CD14-positive monocyte (primary cell): Measurements from ENCODE around the gene GIMAP8. TPM values are rescaled to one million over a fixed set of nuclear protein-coding genes. Genes with fewer than 3 reads are reported as not detected.
A peak's percentile ranks its signal among the peaks of the same experiment; 100 is the strongest.

ENCODE experiments used
- DNase-seq, 3 donors: peaks; one replicate each; pipeline ENCODE4 v3.0.0-alpha.2; 2011 to 2022
- H2AFZ ChIP-seq: 2 replicates; pipeline ENCODE4 v1.6.0; 2012; ENCODE audit warnings: mild to moderate bottlenecking, low read depth, low read length, inconsistent platforms; ENCODE audit not compliant: insufficient read depth, poor library complexity, severe bottlenecking
- H3K27ac ChIP-seq, 2 donors: 1 replicate in 1 of 2; 2 replicates in 1 of 2; pipeline ENCODE4 v1.5.1; 2012 to 2013; ENCODE audit warnings: low read length in 2 of 2, control low read depth in 1 of 2, inconsistent platforms in 1 of 2, low read depth in 1 of 2, mild to moderate bottlenecking in 1 of 2
- H3K27me3 ChIP-seq, 2 donors: one replicate each; pipeline versions ENCODE4 v1.6.0 to v1.6.1; 2011 to 2013; ENCODE audit warnings: low read length in 2 of 2; ENCODE audit not compliant: control insufficient read depth in 2 of 2, insufficient read depth in 2 of 2
- H3K36me3 ChIP-seq, 2 donors: replicated peaks in 1 of 2; 1 replicate in 1 of 2; 2 replicates in 1 of 2; pipeline versions ENCODE4 v1.5.1 to v1.6.1; 2012 to 2013; ENCODE audit warnings: low read length in 2 of 2, control low read depth in 1 of 2, inconsistent platforms in 1 of 2, mild to moderate bottlenecking in 1 of 2; ENCODE audit not compliant: insufficient read depth in 2 of 2, control insufficient read depth in 1 of 2
- H3K4me1 ChIP-seq, 2 donors: 1 replicate in 1 of 2; 2 replicates in 1 of 2; pipeline versions ENCODE4 v1.5.1 to v1.6.1; 2012 to 2013; ENCODE audit warnings: low read length in 2 of 2, control low read depth in 1 of 2, inconsistent platforms in 1 of 2, mild to moderate bottlenecking in 1 of 2, moderate library complexity in 1 of 2; ENCODE audit not compliant: insufficient read depth in 2 of 2, control insufficient read depth in 1 of 2
- H3K4me2 ChIP-seq: replicated peaks from 2 replicates; pipeline ENCODE3; 2012; ENCODE audit warnings: low read length, moderate library complexity, mild to moderate bottlenecking; ENCODE audit not compliant: poor library complexity, severe bottlenecking; ENCODE audit errors: extremely low read depth
- H3K4me3 ChIP-seq, 3 experiments: fragments of 200-600 bp in 1 of 3; sonication (generic) in 1 of 3; replicated peaks in 1 of 3; 1 replicate in 2 of 3; 2 replicates in 1 of 3; pipeline ENCODE4 v1.5.1; 2011 to 2013; ENCODE audit warnings: low read length in 3 of 3, mild to moderate bottlenecking in 3 of 3, control low read depth in 2 of 3, low read depth in 2 of 3, inconsistent platforms in 1 of 3, moderate library complexity in 1 of 3
- H3K79me2 ChIP-seq: 2 replicates; pipeline ENCODE4 v1.6.0; 2012; ENCODE audit warnings: mild to moderate bottlenecking, control low read depth, inconsistent platforms, low read length, moderate library complexity; ENCODE audit not compliant: insufficient read depth
- H3K9ac ChIP-seq: 2 replicates; pipeline ENCODE4 v1.6.0; 2017; ENCODE audit warnings: low read length, mild to moderate bottlenecking; ENCODE audit not compliant: insufficient read depth, poor library complexity, severe bottlenecking
- H3K9me3 ChIP-seq, 2 donors: replicated peaks in 1 of 2; 1 replicate in 1 of 2; 2 replicates in 1 of 2; pipeline versions ENCODE4 v1.5.1 to v1.6.1; 2012 to 2013; ENCODE audit warnings: low read length in 2 of 2, control low read depth in 1 of 2; ENCODE audit not compliant: control insufficient read depth in 1 of 2, insufficient read depth in 1 of 2
- H4K20me1 ChIP-seq: 2 replicates; pipeline ENCODE4 v1.6.0; 2012; ENCODE audit warnings: mild to moderate bottlenecking, low read length, control low read depth, moderate library complexity; ENCODE audit not compliant: insufficient read depth
- H3K27ac Mint-ChIP-seq, 7 donors: one replicate each; pipeline ENCODE4 v1.8.0; 2020; ENCODE audit warnings: mild to moderate bottlenecking in 7 of 7, mixed read lengths in 7 of 7, moderate library complexity in 6 of 7, inconsistent platforms in 2 of 7
- H3K27me3 Mint-ChIP-seq, 3 donors: one replicate each; pipeline ENCODE4 v1.8.0; 2021 to 2022; ENCODE audit warnings: low read depth in 3 of 3, mild to moderate bottlenecking in 3 of 3, mixed read lengths in 3 of 3, moderate library complexity in 3 of 3, inconsistent platforms in 1 of 3
- H3K36me3 Mint-ChIP-seq, 2 donors: one replicate each; pipeline ENCODE4 v1.8.0; 2020; ENCODE audit warnings: mixed read lengths in 2 of 2, inconsistent platforms in 1 of 2, mild to moderate bottlenecking in 1 of 2
- H3K4me1 Mint-ChIP-seq: one replicate; pipeline ENCODE4 v1.8.0; 2020; ENCODE audit warnings: mild to moderate bottlenecking, mixed read lengths
- H3K4me3 Mint-ChIP-seq, 2 donors: one replicate each; pipeline ENCODE4 v1.8.0; 2020; ENCODE audit warnings: mild to moderate bottlenecking in 2 of 2, mixed read lengths in 2 of 2, moderate library complexity in 1 of 2
- H3K9me3 Mint-ChIP-seq, 7 donors: one replicate each; pipeline ENCODE4 v1.8.0; 2020 to 2022; ENCODE audit warnings: mixed read lengths in 7 of 7, mild to moderate bottlenecking in 6 of 7, moderate library complexity in 6 of 7, inconsistent platforms in 2 of 7
- WGBS: methylation state at CpG from one replicate; pipeline ENCODE4 v1.1.5; 2013; ENCODE audit warnings: missing lambda C conversion rate; ENCODE audit not compliant: insufficient coverage; 5-methylcytosine and 5-hydroxymethylcytosine counted together
- intact Hi-C, 2 donors: fragments of 100-400 bp; cut with micrococcal nuclease; formaldehyde crosslinking; loops; one replicate each; pipeline versions ENCODE4 v1.15.0 to v1.15.1; 2023
- polyA plus RNA-seq, 3 donors: library from polyadenylated mRNA; depleted of rRNA in 1 of 3; unstranded in 2 of 3; stranded (reverse) in 1 of 3; fragments of 300-500 nt in 2 of 3; fragments of >200 nt in 1 of 3; fragmentation: Illumina TruSeq in 2 of 3; gene quantifications; 1 replicate in 2 of 3; 2 replicates in 1 of 3; pipeline ENCODE4 v1.2.3, GENCODE V29; 2012 to 2021
- TF ChIP-seq, protein P1 (sequence below): fragments of 200-600 bp; IDR thresholded peaks from one replicate; pipeline ENCODE4 v1.8.0; 2022; ENCODE audit warnings: antibody characterized with exemption, mild to moderate bottlenecking

GIMAP8 gene
- polyA plus RNA-seq, 3 donors = 12.0 to 26.8 (median 22.5) TPM

DNA sequence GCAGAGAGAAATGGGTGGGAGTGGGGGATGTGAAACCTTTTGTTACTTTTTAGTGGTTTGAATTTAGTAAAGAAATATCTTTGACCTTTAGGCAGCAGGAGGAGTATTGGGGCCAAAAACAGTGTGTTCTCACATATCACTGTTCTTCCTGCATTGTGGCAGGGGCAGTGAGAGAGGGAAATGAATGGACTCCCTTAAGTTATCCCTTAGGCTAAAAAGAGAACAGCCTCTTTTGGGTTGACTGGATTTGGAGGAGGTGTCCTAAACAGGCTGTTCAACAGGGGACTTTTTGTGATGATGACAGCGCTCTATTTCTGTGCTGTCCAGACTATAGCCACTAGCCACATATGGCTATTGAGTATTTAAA is 49.0 kb upstream of the GIMAP8 start:
- peaks cover 0 to under 1% (median 0%) of the 10 kb centered on the region in 7 donors for H3K9me3 Mint-ChIP-seq
- TF ChIP-seq, protein P1, sequence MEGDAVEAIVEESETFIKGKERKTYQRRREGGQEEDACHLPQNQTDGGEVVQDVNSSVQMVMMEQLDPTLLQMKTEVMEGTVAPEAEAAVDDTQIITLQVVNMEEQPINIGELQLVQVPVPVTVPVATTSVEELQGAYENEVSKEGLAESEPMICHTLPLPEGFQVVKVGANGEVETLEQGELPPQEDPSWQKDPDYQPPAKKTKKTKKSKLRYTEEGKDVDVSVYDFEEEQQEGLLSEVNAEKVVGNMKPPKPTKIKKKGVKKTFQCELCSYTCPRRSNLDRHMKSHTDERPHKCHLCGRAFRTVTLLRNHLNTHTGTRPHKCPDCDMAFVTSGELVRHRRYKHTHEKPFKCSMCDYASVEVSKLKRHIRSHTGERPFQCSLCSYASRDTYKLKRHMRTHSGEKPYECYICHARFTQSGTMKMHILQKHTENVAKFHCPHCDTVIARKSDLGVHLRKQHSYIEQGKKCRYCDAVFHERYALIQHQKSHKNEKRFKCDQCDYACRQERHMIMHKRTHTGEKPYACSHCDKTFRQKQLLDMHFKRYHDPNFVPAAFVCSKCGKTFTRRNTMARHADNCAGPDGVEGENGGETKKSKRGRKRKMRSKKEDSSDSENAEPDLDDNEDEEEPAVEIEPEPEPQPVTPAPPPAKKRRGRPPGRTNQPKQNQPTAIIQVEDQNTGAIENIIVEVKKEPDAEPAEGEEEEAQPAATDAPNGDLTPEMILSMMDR = no peak
- peaks cover 19 to 25% of the 10 kb centered on the region in 2 donors for H3K4me1 ChIP-seq
- no CpG with 5 or more reads among the region's 1 CpG for WGBS
- DNase-seq = no peak
- peaks cover 10 to 22% of the 10 kb centered on the region in 2 donors for H3K36me3 ChIP-seq
- no peak overlapping the region for H3K4me2 ChIP-seq
- H4K20me1 ChIP-seq = no peaks in the 10 kb centered on the region
- no peak overlapping the region for H2AFZ ChIP-seq
- no peaks in the 10 kb centered on the region for H3K27me3 ChIP-seq
- H3K9me3 ChIP-seq = no peaks in the 10 kb centered on the region
- H3K9ac ChIP-seq = no peak overlapping the region
- H3K36me3 Mint-ChIP-seq = peaks cover 19 to 20% of the 10 kb centered on the region in 2 donors
- H3K4me1 Mint-ChIP-seq = peaks cover 21% of the 10 kb centered on the region
- no peak overlapping the region for H3K27ac ChIP-seq
- H3K79me2 ChIP-seq = no peaks in the 10 kb centered on the region
- no peak overlapping the region for H3K4me3 Mint-ChIP-seq
- H3K27ac Mint-ChIP-seq = peak overlapping the region in 2 of 7 donors; percentile 36 to 50
- intact Hi-C loops = no loop called here
- H3K27me3 Mint-ChIP-seq = peaks cover 1 to 5% (median 3%) of the 10 kb centered on the region in 3 donors
- no peak overlapping the region for H3K4me3 ChIP-seq

DNA sequence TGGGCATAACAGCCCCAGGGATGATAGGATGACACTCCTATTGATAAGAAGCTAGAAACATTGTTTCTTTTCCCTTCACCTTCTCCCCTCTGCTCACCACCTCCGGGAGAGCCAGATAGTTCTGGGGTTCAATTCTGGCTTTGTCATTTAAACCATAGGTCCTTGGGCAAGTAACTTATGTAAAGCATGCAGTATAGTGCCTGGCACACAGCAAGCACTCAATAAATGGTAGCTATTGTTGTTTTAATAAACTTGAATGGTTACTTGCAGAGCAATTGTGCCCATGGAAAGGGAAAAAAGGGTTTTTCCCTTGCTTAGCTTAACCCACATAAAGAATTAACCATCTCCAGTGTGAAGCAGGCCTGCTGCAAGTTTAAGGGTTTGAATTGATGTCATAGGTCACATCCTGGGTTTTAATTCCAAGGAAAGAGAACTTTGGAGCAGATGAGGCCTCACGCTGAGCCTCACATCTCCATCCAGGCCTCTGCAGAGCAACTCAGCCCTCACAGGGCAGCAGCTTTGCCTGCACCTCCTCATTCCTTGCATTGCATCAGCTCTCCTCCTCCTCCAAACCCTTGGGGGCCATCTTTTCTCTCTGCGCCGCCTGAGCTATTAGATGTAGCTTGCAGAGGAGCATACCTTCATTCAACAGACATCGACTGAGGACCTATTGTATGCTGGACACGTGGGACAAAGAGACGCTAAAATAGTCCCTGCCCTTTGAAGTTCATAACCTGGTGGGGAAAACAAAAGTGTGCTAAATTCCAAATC is 48.4 kb upstream of the GIMAP8 start:
- intact Hi-C loops = no loop called here
- no peak overlapping the region for H3K27ac Mint-ChIP-seq
- no peak overlapping the region for H3K4me2 ChIP-seq

More for the DNA sequence above, 48.4 kb upstream of the GIMAP8 start:
- H3K4me3 Mint-ChIP-seq = no peak overlapping the region
- Histone ChIP-seq H3K9me3 (no peaks in the 10 kb centered on the region), H3K27me3 (no peaks in the 10 kb centered on the region), H3K9ac (no peak overlapping the region), H3K79me2 (no peaks in the 10 kb centered on the region), H3K4me1 (peaks cover 25 to 31% of the 10 kb centered on the region in 2 donors), H3K27ac (no peak overlapping the region), H2AFZ (no peak overlapping the region), H4K20me1 (no peaks in the 10 kb centered on the region), H3K36me3 (peaks cover 8 to 17% of the 10 kb centered on the region in 2 donors), H3K4me3 (no peak overlapping the region)
- peaks cover 15 to 17% of the 10 kb centered on the region in 2 donors for H3K36me3 Mint-ChIP-seq
- no peak for DNase-seq
- no peaks in the 10 kb centered on the region for H3K9me3 Mint-ChIP-seq
- H3K27me3 Mint-ChIP-seq = peaks cover 1 to 5% (median 3%) of the 10 kb centered on the region in 3 donors
- peaks cover 27% of the 10 kb centered on the region for H3K4me1 Mint-ChIP-seq
- no CpG with 5 or more reads among the region's 7 CpGs for WGBS
- TF ChIP-seq, protein P1 = no peak
